ENCODE results near the gene TRIM40.

TRIM40 gene

GRCh38 chr6:30184417-30185031, 48.6 kb downstream of the TRIM40 start:
- DNase-seq (ENCODE audit: low read depth), result no peak
- no peak for TF ChIP-seq CTCF (IDR thresholded peaks at IDR 0.05; ENCODE audit: control insufficient read depth, insufficient read depth, low read depth, low read length, missing control alignments)
- no peak overlapping the region for H3K4me3 ChIP-seq (ENCODE audit: control insufficient read depth, low read depth, low read length)

GRCh38 chr6:30185846-30186484, 50.0 kb downstream of the TRIM40 start:
- no peak for TF ChIP-seq CTCF (IDR thresholded peaks at IDR 0.05; ENCODE audit: control insufficient read depth, insufficient read depth, low read depth, low read length, missing control alignments)
- DNase-seq (ENCODE audit: low read depth), result no peak
- H3K4me3 ChIP-seq (ENCODE audit: control insufficient read depth, low read depth, low read length), result no peak overlapping the region

- no peak for TF ChIP-seq CTCF (IDR thresholded peaks at IDR 0.05; ENCODE audit: control insufficient read depth, insufficient read depth, low read depth, low read length, missing control alignments)
- H3K4me3 ChIP-seq (ENCODE audit: control insufficient read depth, low read depth, low read length), result no peak overlapping the region
- no peak for DNase-seq (ENCODE audit: low read depth)
Observed at GRCh38 chr6:30188541-30188940, 52.6 kb downstream of the TRIM40 start.

GRCh38 chr6:30192076-30192475, 56.1 kb downstream of the TRIM40 start:
- H3K4me3 ChIP-seq (ENCODE audit: control insufficient read depth, low read depth, low read length), result no peak overlapping the region
- no peak for TF ChIP-seq CTCF (IDR thresholded peaks at IDR 0.05; ENCODE audit: control insufficient read depth, insufficient read depth, low read depth, low read length, missing control alignments)
- DNase-seq (ENCODE audit: low read depth), result no peak

- TF ChIP-seq CTCF (IDR thresholded peaks at IDR 0.05; ENCODE audit: control insufficient read depth, insufficient read depth, low read depth, low read length, missing control alignments), result no peak
- DNase-seq (ENCODE audit: low read depth), result no peak
- no peak overlapping the region for H3K4me3 ChIP-seq (ENCODE audit: control insufficient read depth, low read depth, low read length)
Observed at GRCh38 chr6:30194797-30195690, 59.1 kb downstream of the TRIM40 start.

GRCh38 chr6:30195951-30196350, 60.0 kb downstream of the TRIM40 start:
- TF ChIP-seq CTCF (IDR thresholded peaks at IDR 0.05; ENCODE audit: control insufficient read depth, insufficient read depth, low read depth, low read length, missing control alignments), result no peak
- DNase-seq (ENCODE audit: low read depth), result no peak
- H3K4me3 ChIP-seq (ENCODE audit: control insufficient read depth, low read depth, low read length), result no peak overlapping the region
